SW480 (cell line): ENCODE data around the gene SCRN2.

ENCODE experiments used
- DNase-seq: peaks from one replicate; pipeline ENCODE4 v3.0.0-alpha.2; 2016; ENCODE audit warnings: low spot score

The SCRN2 gene

GRCh38 chr17:47840742-47841487 lies at the start of gene SCRN2:
SCRN2 (minus strand) TSS chr17:47841273; CDS start chr17:47840843, 430 bp downstream.
- DNase-seq: peak; percentile 82

DNA sequence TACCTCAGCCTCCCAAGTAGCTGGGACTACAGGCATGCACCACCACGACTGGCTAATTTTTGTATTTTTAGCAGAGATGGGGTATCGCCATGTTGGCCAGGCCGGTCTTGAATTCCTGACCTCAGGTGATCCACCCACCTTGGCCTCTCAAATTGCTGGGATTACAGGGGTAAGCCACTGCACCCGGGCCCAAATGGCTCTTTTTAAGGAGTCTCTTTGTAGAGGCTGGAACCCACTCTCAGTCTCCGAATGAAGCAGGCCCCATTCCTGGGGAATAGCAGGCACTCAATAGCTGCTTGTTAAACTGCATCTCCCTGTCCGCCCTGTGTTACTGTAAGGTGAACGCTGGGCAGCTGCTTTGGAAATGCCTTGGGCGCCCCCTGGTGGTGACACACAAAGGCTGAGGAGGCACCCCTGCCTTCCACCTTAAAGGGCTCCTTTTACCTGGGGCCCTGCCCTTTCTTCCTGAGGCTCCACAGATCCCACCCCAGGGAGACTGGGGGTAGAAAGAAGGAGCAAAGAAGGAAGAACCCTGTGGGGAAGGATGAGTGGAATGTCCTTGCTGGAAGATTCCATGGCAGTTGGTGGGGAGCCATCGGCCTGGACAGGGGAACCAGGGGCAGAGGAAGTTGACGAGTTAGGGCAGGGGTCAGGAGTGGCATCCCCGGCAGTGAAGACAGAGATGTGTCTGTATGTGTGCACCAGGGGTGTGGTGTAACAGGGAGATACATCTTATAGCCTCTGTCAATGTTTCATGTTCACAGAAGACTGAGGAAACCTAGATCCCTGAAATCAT lies 48.9 kb upstream of the SCRN2 start:
- DNase-seq: peak; percentile 85

GRCh38 chr17:47888293-47888692 lies 47.2 kb upstream of the SCRN2 start:
- DNase-seq: no peak

GRCh38 chr17:47884905-47885730 lies 44.0 kb upstream of the SCRN2 start:
- peak; percentile 66 for DNase-seq

DNA sequence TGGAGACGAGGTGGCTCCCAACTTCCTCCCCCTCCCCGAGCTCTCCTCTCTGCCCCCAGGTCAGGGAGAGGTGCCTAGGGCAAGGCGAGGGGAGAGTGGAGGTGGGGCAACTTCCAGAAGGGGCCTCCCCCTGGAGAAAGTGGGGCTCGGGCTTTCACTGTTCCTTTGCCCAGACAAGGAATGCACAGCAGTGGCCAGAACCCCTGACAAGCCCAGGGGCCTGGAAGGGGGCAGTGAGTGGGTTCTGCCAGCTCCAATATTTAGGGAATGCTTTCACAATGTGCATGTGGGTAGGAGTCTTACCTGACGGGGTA lies 43.3 kb upstream of the SCRN2 start:
- no peak for DNase-seq

DNA sequence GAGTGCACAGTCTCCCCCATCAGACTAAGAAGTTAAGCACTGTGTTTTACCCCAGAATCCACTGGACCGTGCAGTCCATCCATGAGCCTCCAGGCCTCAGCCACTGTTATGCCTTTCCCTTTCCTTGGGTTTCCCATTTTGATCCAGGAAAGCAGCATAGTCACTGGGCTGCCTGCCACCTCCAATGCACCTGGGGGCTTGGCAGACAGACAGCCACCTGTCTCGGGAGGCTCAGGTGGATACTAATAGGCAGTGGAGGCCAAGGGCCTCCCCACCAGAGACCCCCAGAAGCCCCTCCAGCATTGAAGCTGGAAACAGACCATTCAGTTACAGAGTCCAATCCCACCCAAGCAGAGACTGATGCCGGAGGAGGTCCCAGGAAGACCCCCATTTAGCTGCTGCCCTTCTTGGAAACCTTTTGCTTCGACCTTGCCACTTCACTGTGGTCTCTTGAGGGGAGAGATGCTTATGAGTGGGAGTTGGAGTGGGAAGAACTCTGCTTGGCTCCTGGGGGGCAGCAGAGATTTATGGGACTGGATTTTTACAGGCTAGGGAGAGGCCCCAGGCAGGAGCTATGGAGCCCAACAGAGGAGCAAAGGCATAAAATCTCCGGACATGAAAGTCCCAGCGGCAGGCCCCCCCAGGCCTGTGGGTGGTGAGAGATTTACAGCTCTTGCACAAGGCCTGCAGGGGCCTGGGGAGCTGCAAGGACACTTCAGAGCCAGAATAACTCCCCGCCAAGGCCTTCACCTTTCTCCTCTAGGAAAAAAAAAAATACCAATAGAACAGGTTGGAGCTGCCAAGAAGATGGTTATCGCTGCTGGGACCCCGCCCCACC lies 42.7 kb upstream of the SCRN2 start:
- no peak for DNase-seq

DNA sequence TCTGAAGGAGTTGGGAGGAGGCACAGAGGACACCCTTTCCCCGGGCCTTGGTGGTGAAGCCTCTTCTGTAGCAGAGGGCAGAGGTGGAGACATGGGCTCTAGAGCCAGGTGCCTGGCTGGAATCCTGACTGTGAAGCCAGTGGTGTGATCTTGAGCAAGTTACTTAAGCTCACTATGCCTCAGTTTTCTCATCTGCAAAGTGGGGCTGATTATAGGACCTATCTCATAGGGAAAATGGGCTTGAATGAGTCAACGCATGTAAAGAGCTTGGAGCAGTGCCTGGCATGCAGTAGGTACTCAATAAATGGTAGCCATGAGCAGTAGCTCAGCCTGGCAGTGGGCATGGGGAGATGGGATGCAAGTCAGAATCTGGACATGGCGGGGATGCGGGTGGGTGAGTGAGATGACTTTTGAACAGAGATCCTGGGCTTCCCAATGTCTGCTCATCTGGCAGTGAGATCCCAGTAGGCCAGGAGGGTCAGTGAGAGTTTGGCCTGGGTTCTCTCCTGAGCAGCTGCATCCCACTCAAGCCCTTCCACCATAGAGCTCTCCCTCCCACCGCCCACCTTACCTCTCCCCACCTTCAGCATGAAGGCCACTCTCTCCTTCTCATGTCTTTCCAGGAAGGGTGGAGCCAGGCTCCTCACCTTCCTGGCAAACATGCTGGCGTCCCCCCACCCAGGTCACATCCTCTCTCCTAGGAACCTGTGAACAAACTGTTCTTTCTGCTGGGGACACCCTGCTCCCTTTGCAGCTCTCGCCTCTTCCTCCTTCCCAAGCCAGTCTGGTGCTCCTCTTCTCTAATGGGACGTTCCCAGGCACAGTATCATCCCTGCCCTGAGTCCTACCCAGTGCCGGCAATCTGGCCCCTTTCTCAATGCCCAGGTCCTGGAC lies 41.9 kb upstream of the SCRN2 start:
- no peak for DNase-seq

GRCh38 chr17:47882247-47882646 lies 41.2 kb upstream of the SCRN2 start:
- DNase-seq: peak; percentile 40

DNA sequence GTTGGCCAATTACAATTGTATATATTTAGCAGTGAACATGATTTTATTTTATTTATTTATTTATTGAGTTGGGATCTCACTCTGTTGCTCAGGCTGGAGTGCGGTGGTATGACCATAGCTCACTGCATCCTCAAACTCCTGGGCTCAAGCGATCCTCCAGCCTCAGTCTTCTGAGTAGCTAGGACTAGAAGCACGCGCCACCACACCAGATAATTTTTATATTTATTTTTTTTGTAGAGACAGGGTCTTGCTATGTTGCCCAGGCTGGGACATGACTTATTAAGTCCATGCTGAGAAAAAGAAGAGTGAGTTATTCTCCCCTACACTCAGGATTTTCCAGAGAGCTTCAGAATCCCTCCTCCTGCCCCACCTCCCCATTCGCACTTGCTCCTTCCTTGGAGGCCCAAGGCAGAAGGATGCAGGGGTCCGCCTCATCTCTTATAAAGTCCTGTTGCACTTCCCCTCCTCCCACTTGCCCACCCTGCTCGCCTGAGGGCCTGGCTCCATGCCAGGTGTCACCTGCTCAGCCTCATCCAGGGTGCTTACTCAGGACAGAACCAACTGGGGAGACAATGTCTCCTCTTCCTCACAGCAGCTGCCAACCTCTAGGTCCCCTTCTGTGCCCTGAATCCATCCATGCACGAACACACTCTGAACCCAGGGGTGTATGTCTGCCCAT lies 38.8 kb upstream of the SCRN2 start:
- DNase-seq: no peak

DNA sequence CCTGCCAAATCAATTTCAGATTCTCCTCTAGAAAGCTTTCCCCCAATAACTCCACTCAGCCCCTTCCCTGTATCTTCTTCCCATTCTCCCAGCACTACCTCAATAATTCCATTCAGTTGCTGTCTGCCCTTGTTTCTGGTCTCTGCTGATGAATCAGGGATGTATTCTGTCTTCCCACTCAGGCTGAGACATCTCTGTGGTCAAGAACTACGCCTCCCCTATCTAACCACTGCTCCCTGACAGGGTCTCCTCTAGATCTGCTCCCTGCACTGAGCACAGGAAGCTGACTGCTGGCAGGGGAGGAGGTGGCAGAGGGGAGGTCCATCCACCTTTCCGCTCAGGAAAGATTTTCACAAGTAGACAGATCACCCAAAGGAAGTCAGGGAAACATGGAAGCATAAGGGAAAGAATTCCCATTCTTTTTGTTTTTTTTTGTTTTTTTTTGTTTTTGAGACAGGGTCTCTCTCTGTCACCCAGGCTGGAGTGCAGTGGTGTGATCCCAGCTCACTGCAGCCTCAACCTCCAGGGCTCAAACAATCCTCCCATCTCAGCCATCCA lies 38.0 kb upstream of the SCRN2 start:
- no peak for DNase-seq

GRCh38 chr17:47878203-47879027 lies 37.3 kb upstream of the SCRN2 start:
- no peak for DNase-seq

GRCh38 chr17:47877368-47878034 lies 36.4 kb upstream of the SCRN2 start:
- no peak for DNase-seq

DNA sequence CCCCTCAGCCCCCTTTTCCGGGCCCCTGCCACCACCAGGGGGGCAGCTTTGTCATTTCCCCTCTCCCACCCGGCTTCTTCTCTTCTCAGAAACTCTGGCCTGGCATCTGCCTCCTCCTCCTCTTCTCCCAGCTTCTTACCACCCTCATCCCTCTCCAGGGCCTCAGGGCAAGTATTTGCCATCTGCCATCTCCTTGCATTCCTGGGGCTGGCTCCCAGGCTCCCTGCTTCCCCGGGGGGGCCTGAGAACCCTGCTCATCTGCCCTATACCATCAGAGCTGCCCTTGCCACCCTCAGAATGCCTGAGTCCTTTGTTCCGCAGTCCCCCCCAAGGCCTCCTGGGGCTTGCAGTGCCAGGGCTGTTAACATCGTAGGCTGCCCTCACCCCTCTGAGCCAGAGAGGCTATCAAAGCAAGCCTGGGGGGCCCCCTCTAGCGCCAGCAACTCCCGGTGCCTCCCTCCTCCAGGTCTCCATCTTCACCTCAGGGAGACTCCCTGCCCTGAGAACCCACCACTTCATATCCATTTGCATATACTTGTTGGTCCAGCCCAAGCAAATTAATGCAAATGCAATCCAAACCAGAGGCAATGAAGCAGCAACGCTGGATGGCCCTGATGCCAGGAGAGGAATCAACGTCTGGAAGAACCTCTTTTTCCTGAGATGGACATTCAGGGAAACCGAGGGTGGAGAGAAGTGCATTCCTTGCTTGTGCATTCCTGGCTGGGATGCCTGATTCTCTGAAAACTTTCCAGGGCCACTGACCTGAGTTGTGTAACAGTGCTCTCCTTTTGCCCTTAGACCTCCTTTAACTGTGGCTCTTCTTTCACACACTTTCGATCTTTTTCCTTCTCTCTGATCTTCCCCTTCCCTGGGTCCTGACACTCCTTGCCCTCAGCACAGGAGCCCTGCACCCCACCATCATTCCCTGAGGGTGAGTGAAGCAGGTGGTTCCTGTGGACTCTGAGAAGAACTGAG lies 34.2 kb upstream of the SCRN2 start:
- DNase-seq: no peak

DNA sequence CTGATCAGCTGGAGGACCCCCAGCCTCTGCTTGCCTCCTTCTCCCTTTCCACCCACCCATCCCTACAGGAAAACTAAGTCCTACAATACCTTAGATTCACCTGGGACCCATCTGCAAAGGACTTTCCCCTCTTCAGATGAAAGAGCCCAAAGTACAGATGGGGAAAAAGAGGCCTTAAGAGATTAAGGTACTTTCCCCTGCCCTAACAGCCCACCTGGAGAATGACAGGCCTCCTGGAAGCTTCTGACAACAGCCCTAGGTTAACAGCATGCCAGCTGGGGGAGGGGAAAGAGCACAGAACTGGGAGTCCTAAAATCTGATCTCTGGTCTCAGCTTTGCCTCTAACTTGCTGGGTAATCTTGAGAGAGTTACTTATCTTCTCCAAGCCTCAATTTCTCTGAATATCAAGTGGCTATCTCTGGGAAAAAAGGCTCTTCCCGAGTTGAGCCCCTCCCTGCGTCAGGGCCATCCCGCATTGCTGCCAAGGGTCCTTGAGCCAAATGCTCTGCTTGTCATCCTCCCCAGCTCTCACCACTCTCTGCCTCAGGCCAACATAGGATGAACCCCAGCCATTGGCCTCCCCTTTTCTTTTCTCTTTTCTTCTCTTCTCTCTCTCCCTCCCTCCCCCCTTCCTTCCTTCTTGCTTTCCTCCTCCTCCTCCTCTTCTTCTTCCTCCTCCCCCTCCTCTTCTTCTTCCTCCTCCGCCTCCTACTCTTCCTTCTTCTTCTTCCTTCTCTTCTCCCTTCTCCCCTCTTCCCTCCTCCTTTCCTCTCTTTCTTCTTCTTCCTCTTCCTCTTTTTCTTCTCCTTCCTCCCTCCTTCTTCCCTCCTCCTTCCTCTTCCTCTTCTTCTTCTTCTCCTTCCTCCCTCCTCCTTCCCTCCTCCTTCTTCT lies 32.4 kb upstream of the SCRN2 start:
- no peak for DNase-seq

DNA sequence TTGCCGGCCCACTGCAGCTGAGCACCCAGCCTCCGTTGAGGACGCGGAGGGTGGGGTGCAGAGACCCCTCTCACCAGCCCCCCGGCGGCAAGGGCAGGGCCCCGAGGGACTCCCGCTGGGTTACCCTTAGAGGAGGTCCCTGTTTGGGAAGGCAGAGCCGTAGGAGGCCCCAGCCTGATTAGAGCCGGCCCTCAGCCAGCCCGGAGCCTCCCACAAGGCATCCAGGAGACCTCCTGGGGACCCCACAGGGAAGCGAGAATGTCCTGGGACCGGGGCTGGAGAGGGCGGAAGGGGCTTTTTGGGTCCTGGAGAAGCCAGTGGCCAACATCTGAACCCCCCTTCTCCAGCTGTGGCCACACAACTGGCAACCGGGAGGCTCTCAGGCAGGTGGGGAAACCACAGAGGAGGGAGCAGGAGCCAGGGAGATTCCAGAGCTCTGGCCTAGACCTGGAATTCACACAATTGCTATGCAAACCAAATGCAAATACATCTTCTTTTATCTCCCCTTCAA lies 31.6 kb upstream of the SCRN2 start:
- peak; percentile 26 for DNase-seq
